ENCODE data around the gene PCDH9.

- no peak for TF ChIP-seq CTCF (IDR thresholded peaks at IDR 0.05)
- no peak for TF ChIP-seq POLR2A (IDR thresholded peaks at IDR 0.05)
Observed at GRCh38 chr13:67008075-67008668, 222.0 kb downstream of the PCDH9 start.

Data from thyroid gland (tissue), 4 donors.